M059J (cell line): ENCODE measurements around the gene C16orf86. TPM values are rescaled to one million over a fixed set of nuclear protein-coding genes. Genes with fewer than 3 reads are reported as not detected.
A peak's percentile ranks its signal among the peaks of the same experiment; 100 is the strongest.

Experiments used
- DNase-seq: peaks from one replicate; pipeline ENCODE4 v3.0.0-alpha.2; 2012; ENCODE audit warnings: low read depth
- total RNA-seq: library from RNA; depleted of rRNA; stranded (reverse); fragments of >200 nt; shearing (Covaris generic); gene quantifications from 2 replicates; pipeline ENCODE4 v1.2.3, GENCODE V29; 2014

Gene C16orf86
- total RNA-seq, 1 experiment from 2014 or later = 0.81 TPM

GRCh38 chr16:67667453-67667816 is 821 bp downstream of the C16orf86 start:
- no peak for DNase-seq

- DNase-seq = peak; percentile 96
Observed at GRCh38 chr16:67667817-67668494, 1.3 kb downstream of the C16orf86 start.

- no peak for DNase-seq
Observed at GRCh38 chr16:67668495-67669157, 2.0 kb downstream of the C16orf86 start.

GRCh38 chr16:67669499-67670101 is 3.0 kb downstream of the C16orf86 start:
- no peak for DNase-seq

GRCh38 chr16:67672306-67672705 is 5.7 kb downstream of the C16orf86 start:
- no peak for DNase-seq

GRCh38 chr16:67672739-67673662 is 6.4 kb downstream of the C16orf86 start:
- peak; percentile 67 for DNase-seq

GRCh38 chr16:67673712-67674580 is 7.3 kb downstream of the C16orf86 start:
- DNase-seq = no peak

- DNase-seq = no peak
Observed at GRCh38 chr16:67674851-67675578, 8.4 kb downstream of the C16orf86 start.

- no peak for DNase-seq
Observed at GRCh38 chr16:67675579-67675935, 8.9 kb downstream of the C16orf86 start.

GRCh38 chr16:67675999-67676398 is 9.4 kb downstream of the C16orf86 start:
- no peak for DNase-seq

GRCh38 chr16:67676516-67676915 is 9.9 kb downstream of the C16orf86 start:
- DNase-seq = no peak

- DNase-seq = no peak
Observed at GRCh38 chr16:67676939-67677338, 10.3 kb downstream of the C16orf86 start.

GRCh38 chr16:67677712-67678111 is 11.1 kb downstream of the C16orf86 start:
- no peak for DNase-seq

GRCh38 chr16:67678354-67679023 is 11.9 kb downstream of the C16orf86 start:
- DNase-seq = no peak

- no peak for DNase-seq
Observed at GRCh38 chr16:67679935-67680897, 13.6 kb downstream of the C16orf86 start.

GRCh38 chr16:67683767-67684166 is 17.2 kb downstream of the C16orf86 start:
- DNase-seq = no peak

- DNase-seq = no peak
Observed at GRCh38 chr16:67685388-67686112, 18.9 kb downstream of the C16orf86 start.
